A673 (cell line): ENCODE data around the gene DAB1.

Source experiments
- CTCF ChIP-seq: fragments of 300-800, 200-600 bp; sonication (generic); conservative IDR thresholded peaks from 2 replicates; pipeline ENCODE4 v1.5.1; 2017; ENCODE audit warnings: low read depth, mild to moderate bottlenecking, antibody characterized with exemption, low read length, moderate library complexity, mixed read lengths
- EZH2 ChIP-seq: fragments of 200-600 bp; sonication (generic); IDR thresholded peaks from 2 replicates; pipeline ENCODE4 v1.6.1; 2017; ENCODE audit warnings: borderline replicate concordance, low read depth, mild to moderate bottlenecking, mixed read lengths, antibody characterized with exemption, low read length; ENCODE audit not compliant: poor library complexity, severe bottlenecking

GRCh38 chr1:57109883-57110282 is 314.0 kb downstream of the DAB1 start:
- TF ChIP-seq EZH2 (no peak), CTCF (no peak)
